GM12892 (cell line): ENCODE data around the gene MRE11.
A peak's percentile ranks its signal among the peaks of the same experiment; 100 is the strongest.

Source experiments
- DNase-seq: peaks from one replicate; pipeline ENCODE4 v3.0.0; 2011; ENCODE audit not compliant: insufficient read length
- FAIRE-seq: peaks from 2 replicates; lab custom pipeline; 2011; peaks lifted over from hg19 to GRCh38; lab: Jason Lieb, UNC
- POLR2A ChIP-seq: IDR thresholded peaks from 2 replicates; pipeline ENCODE4 v1.6.1; 2011; ENCODE audit warnings: low read depth, low read length, control low read depth
- POLR2AphosphoS5 ChIP-seq: IDR thresholded peaks from 2 replicates; pipeline ENCODE4 v1.6.1; 2011; ENCODE audit warnings: low read depth, low read length, control low read depth
- TAF1 ChIP-seq: IDR thresholded peaks from 2 replicates; pipeline ENCODE4 v1.6.1; 2011; ENCODE audit warnings: low read depth, mild to moderate bottlenecking, control low read depth, low read length, borderline replicate concordance

Gene MRE11

GRCh38 chr11:94504689-94505293 is 11.1 kb upstream of the MRE11 start:
- peak; percentile 82 for FAIRE-seq
- DNase-seq = no peak
- no peak for TF ChIP-seq POLR2A
- no peak for TF ChIP-seq TAF1
- TF ChIP-seq POLR2AphosphoS5 = no peak

DNA sequence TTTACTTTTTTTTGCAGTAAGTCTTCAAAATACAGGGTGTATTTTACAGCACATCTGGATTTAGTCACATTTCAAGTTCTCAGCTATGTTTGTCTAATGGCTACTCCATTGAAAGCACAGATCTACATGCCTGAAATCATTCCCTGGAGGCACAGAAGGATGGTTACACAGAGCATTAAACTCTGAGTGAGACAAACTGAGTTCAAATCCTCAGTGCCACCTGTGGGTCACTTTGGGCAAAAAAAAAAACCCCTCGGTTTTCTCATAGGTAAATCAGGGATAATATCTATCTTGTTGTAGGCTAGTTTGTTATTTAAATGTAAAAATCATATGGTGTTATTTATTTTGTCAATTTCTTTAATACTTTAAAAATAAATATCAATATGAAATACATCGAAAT is 7.9 kb upstream of the MRE11 start:
- no peak for FAIRE-seq
- TF ChIP-seq POLR2A (no peak), TAF1 (no peak), POLR2AphosphoS5 (no peak)

GRCh38 chr11:94500181-94500580 is 6.5 kb upstream of the MRE11 start:
- no peak for DNase-seq

More for the DNA sequence above, 7.9 kb upstream of the MRE11 start:
- no peak for DNase-seq

GRCh38 chr11:94494126-94494680 is 559 bp upstream of the MRE11 start:
- FAIRE-seq = no peak
- DNase-seq = no peak
- TF ChIP-seq TAF1 (no peak), POLR2A (no peak), POLR2AphosphoS5 (no peak)

More at GRCh38 chr11:94500181-94500580, 6.5 kb upstream of the MRE11 start:
- TF ChIP-seq POLR2A = no peak
- no peak for TF ChIP-seq TAF1
- TF ChIP-seq POLR2AphosphoS5 = no peak
- peak; percentile 66 for FAIRE-seq

GRCh38 chr11:94486068-94486467 is 7.6 kb downstream of the MRE11 start:
- no peak for FAIRE-seq
- TF ChIP-seq TAF1 (no peak), POLR2AphosphoS5 (no peak), POLR2A (no peak)
- DNase-seq = no peak

DNA sequence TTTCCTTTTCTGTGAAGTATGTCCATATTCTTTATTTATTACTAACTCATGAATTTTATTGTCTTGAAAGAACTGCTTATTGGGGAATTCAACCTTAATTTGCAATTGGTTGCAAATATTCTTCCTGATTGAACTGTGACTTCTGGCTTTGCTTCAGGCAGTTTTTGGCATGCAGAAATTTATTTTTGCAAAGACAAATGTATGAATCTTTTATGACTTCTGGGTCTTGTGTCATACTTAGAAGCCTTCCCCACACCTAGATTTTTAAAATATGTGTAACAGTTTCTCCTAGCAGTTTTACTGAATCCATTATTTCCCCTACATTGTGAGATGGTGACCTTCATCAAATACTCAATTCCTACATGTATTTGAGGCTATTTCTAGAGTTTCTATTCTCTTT is 12.3 kb downstream of the MRE11 start:
- FAIRE-seq (no peak), DNase-seq (no peak)
- TF ChIP-seq TAF1 (no peak), POLR2AphosphoS5 (no peak), POLR2A (no peak)

DNA sequence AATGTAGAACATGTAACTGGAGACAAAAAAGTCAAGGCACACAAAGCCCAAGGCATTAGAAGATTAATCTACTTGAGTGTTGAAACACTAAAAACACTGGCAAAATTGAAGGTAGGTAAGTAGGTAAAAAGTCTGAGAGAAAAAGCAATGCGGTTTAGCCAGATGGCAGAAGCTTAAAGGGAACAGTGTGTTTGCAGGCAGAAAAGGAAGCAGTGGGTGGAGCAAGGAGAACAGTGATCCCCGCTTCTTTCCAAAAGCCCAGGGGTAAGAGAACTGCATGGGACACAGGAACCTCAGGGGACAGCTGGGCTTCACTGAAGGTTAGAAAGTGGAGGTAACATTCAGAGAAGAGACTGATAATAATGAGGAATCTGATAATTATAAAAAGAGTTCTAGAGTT is 16.0 kb downstream of the MRE11 start:
- FAIRE-seq = peak; percentile 78
- DNase-seq = no peak
- no peak for TF ChIP-seq POLR2AphosphoS5
- TF ChIP-seq TAF1 = no peak
- no peak for TF ChIP-seq POLR2A

DNA sequence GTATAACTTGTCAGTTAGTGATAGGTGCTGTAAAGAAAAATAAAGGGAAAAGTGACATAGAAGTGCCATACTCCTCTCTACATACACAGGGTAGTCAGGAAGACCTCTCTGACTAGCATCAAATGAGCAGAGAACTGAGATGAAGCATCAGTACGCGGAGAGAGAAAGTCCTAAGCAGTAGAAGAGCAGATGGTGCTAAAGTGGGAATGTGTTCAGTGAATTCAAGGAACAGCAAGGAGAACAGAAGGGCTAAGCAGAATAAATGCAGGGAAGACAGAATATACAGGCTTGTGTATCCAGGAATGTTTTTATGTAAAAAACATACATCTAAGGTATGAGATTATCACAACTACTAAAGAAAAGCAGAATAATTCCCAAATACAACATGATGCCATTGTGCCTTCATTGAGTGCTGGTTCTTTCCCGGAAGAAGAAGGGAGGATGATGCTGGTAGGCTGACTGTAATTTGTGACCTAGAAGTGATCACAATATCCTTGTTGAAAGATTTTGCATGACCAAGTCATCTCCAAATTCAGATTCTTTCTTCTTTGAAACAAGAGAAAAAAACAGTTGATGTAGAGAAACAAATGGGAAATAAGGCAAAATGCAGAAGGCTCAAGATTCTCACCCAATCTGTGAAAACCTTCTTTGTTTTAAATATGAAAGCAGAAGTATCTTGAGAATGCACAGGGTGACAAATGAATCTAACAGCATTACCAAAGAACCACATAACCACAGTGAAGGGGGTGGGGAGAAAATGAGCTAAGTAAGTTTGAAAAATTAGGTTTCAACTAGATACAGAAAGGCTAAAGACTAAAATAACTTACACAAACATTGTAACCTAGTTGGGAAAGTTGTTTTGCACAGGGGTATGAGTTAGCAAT is 20.5 kb downstream of the MRE11 start:
- TF ChIP-seq POLR2AphosphoS5 (no peak), TAF1 (no peak)
- no peak for DNase-seq
- FAIRE-seq = peak; percentile 96

DNA sequence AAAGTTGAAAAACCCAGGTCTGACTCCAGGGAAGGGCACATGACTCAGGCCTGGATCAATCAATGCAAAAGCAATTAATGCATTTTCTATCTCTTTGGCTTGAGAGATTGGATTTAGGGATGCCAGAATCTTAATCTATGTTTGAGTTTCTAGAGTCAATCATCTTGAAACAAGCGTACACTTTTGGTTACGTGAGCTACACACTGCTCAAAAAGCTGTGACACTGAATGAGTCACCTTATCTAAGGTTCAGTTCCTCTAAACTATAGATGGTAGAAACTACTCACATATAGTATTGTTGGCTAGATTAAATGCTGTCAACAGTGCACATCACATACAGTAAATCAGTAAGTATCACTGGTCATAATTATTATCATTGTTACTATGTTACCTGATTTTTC is 24.2 kb downstream of the MRE11 start:
- FAIRE-seq = peak; percentile 83
- no peak for DNase-seq

GRCh38 chr11:94459576-94459975 is 34.1 kb downstream of the MRE11 start:
- TF ChIP-seq TAF1 (no peak), POLR2A (no peak), POLR2AphosphoS5 (no peak)
- FAIRE-seq = no peak

More for the DNA sequence above, 24.2 kb downstream of the MRE11 start:
- TF ChIP-seq TAF1 (no peak), POLR2AphosphoS5 (no peak), POLR2A (no peak)

DNA sequence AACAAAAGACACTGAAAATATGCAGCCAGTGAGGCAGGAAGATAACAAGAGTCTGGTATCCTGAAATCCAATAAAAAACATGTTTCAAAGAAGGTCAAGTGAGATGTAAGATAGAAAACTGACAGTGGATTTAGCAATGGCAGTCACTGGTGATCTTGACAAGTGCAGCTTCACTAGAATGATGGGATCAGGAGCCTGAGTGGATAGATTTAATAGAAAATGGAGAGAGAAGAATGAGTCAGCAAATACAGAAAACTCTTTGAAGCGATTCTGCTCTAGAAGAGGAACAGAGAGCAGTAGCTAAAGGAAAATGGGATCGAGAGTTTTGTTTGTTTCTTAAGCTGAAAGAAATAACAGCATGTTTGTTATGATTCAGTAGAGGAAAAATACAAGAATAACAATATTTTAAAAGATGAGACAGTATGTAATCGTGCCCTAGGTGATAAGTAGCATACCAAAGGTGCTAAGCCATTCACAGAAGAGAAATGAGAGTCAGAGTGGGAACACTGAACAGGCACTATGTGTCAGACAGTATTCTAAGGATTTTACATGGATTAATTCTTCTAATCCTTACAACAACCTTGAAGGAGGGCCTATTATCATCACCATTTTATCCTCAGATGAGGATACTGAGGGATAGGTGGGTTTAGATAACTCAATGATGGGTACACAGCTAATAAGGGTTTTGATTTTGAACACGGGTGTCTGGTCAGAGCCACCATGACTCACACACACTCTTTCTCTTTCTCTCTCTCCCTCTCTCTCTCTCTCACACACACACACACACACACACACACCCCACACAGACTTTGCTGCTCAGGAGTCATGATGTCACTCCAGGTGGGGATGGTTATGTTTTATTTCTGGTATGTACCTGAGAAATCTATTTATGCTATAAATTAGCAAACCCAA is 36.3 kb downstream of the MRE11 start:
- TF ChIP-seq POLR2A = no peak
- no peak for TF ChIP-seq POLR2AphosphoS5
- TF ChIP-seq TAF1 = no peak
- FAIRE-seq = peak; percentile 79
- no peak for DNase-seq

More at GRCh38 chr11:94459576-94459975, 34.1 kb downstream of the MRE11 start:
- no peak for DNase-seq
